B cell (primary cell): ENCODE data around the gene ITPR2. TPM values are rescaled to one million over a fixed set of nuclear protein-coding genes. Genes with fewer than 3 reads are reported as not detected.

Experiments
- ATAC-seq: fragments of 200-7000 bp; cut with Tn5 transposase; one replicate; pipeline ENCODE4 v1.10.0; 2021; ENCODE audit warnings: low read depth, mild to moderate bottlenecking, moderate number of reproducible peaks, moderate library complexity
- CTCF ChIA-PET: fragments of 350-600 bp; sonication (Branson Sonifier 250); formaldehyde crosslinking; loops from one replicate; lab custom pipeline; 2021; ENCODE audit warnings: antibody characterized with exemption, inconsistent platforms; lab: Charles Lee
- POLR2A ChIA-PET: fragments of 350-600 bp; sonication (Branson Sonifier 250); formaldehyde crosslinking; loops from one replicate; lab custom pipeline; 2021; ENCODE audit warnings: antibody characterized with exemption; lab: Charles Lee
- DNase-seq: peaks from one replicate; pipeline ENCODE4 v3.0.0; 2013
- H2AFZ ChIP-seq: 2 replicates; pipeline ENCODE4 v1.6.1; 2012; ENCODE audit warnings: mild to moderate bottlenecking, low read depth, low read length; ENCODE audit not compliant: insufficient read depth, poor library complexity, severe bottlenecking
- H3K27ac ChIP-seq, 2 donors: 1 replicate in 1 of 2; 2 replicates in 1 of 2; pipeline ENCODE4 v1.5.1; 2012 to 2013; ENCODE audit warnings: low read length in 2 of 2, mild to moderate bottlenecking in 2 of 2, moderate library complexity in 1 of 2
- H3K27me3 ChIP-seq, 4 experiments: fragments of 200-600 bp in 1 of 4; sonication (generic) in 1 of 4; replicated peaks in 1 of 4; 1 replicate in 2 of 4; 2 replicates in 2 of 4; pipeline versions ENCODE4 v1.6.1 to v1.7.0; 2013 to 2016; ENCODE audit warnings: low read length in 3 of 4, mild to moderate bottlenecking in 2 of 4, mixed read lengths in 1 of 4, moderate library complexity in 1 of 4; ENCODE audit not compliant: insufficient read depth in 4 of 4, control insufficient read depth in 3 of 4; ENCODE audit errors: control extremely low read depth in 1 of 4
- H3K36me3 ChIP-seq, 2 experiments: replicated peaks in 1 of 2; 1 replicate in 1 of 2; 2 replicates in 1 of 2; pipeline versions ENCODE4 v1.6.1 to v1.7.1; 2013; ENCODE audit warnings: low read length in 1 of 2; ENCODE audit not compliant: insufficient read depth in 2 of 2, control insufficient read depth in 1 of 2; ENCODE audit errors: control extremely low read depth in 1 of 2, extremely low read depth in 1 of 2
- H3K4me1 ChIP-seq, 2 donors: fragments of 200-600 bp in 1 of 2; sonication (generic) in 1 of 2; 1 replicate in 1 of 2; 2 replicates in 1 of 2; pipeline versions ENCODE4 v1.5.1 to v1.6.1; 2013 to 2017; ENCODE audit warnings: low read length in 2 of 2; ENCODE audit not compliant: control insufficient read depth in 2 of 2, insufficient read depth in 2 of 2
- H3K4me2 ChIP-seq: replicated peaks from 2 replicates; pipeline ENCODE3; 2012; ENCODE audit warnings: mild to moderate bottlenecking, low read depth, low read length; ENCODE audit not compliant: poor library complexity, severe bottlenecking
- H3K4me3 ChIP-seq, 5 experiments: fragments of 200-600 bp in 1 of 5; sonication (generic) in 1 of 5; 1 replicate in 3 of 5; 2 replicates in 2 of 5; pipeline versions ENCODE4 v1.5.1 to v1.7.0; 2011 to 2016; ENCODE audit warnings: low read length in 4 of 5, mild to moderate bottlenecking in 4 of 5, low read depth in 2 of 5, control low read depth in 1 of 5, moderate library complexity in 1 of 5; ENCODE audit not compliant: insufficient read depth in 1 of 5; ENCODE audit errors: control extremely low read depth in 1 of 5, extremely low read depth in 1 of 5
- H3K79me2 ChIP-seq: fragments of 200-600 bp; sonication (generic); one replicate; pipeline ENCODE4 v1.6.0; 2016; ENCODE audit warnings: low read length; ENCODE audit not compliant: control insufficient read depth, insufficient read depth
- H3K9ac ChIP-seq: fragments of 200-600 bp; sonication (generic); 2 replicates; pipeline ENCODE4 v1.6.1; 2017; ENCODE audit warnings: mild to moderate bottlenecking, low read length, moderate library complexity
- H3K9me3 ChIP-seq, 3 donors: one replicate each; pipeline versions ENCODE4 v1.6.1 to v1.7.1; 2013; ENCODE audit warnings: low read length in 2 of 3; ENCODE audit not compliant: control insufficient read depth in 2 of 3, insufficient read depth in 1 of 3; ENCODE audit errors: control extremely low read depth in 1 of 3
- H4K20me1 ChIP-seq: 2 replicates; pipeline ENCODE4 v1.6.0; 2012; ENCODE audit warnings: mild to moderate bottlenecking, low read length; ENCODE audit not compliant: insufficient read depth, control insufficient read depth, poor library complexity, severe bottlenecking
- H3K27ac Mint-ChIP-seq: one replicate; pipeline ENCODE4 v1.8.0; 2021; ENCODE audit warnings: mixed read lengths
- H3K27me3 Mint-ChIP-seq: one replicate; pipeline ENCODE4 v1.8.0; 2021; ENCODE audit warnings: mixed read lengths
- H3K4me1 Mint-ChIP-seq: one replicate; pipeline ENCODE4 v1.8.0; 2021; ENCODE audit warnings: mixed read lengths
- H3K4me3 Mint-ChIP-seq: one replicate; pipeline ENCODE4 v1.8.0; 2021; ENCODE audit warnings: mixed read lengths
- H3K9me3 Mint-ChIP-seq: one replicate; pipeline ENCODE4 v1.8.0; 2022; ENCODE audit warnings: mixed read lengths; ENCODE audit not compliant: insufficient read depth
- EZH2 ChIP-seq: IDR thresholded peaks from 2 replicates; pipeline ENCODE4 v1.6.1; 2012; ENCODE audit warnings: borderline replicate concordance, low read depth, mild to moderate bottlenecking, moderate library complexity, low read length; ENCODE audit not compliant: insufficient read depth, poor library complexity, severe bottlenecking
- WGBS: methylation state at CpG from one replicate; pipeline ENCODE4 v1.1.5; 2013; ENCODE audit warnings: missing lambda C conversion rate; ENCODE audit not compliant: insufficient coverage; 5-methylcytosine and 5-hydroxymethylcytosine counted together
- intact Hi-C: fragments of 100-400 bp; cut with micrococcal nuclease; formaldehyde crosslinking; loops from one replicate; pipeline ENCODE4 v1.10.0; 2022
- polyA plus RNA-seq: library from polyadenylated mRNA; depleted of rRNA; stranded (reverse); fragments of >200 nt; gene quantifications from 2 replicates; pipeline ENCODE4 v1.2.3, GENCODE V29; 2012
- total RNA-seq, 2 donors: library from RNA; stranded (reverse); fragments of 120-200 nt in 1 of 2; gene quantifications; 1 replicate in 1 of 2; 2 replicates in 1 of 2; pipeline versions ENCODE4 v1.2.3 to v1.2.4, GENCODE V29; 2013 to 2022
- TF ChIP-seq, protein P1 (sequence below): fragments of 200-600 bp; IDR thresholded peaks from one replicate; pipeline ENCODE4 v1.8.0; 2022; ENCODE audit warnings: antibody characterized with exemption, mild to moderate bottlenecking

ITPR2 gene
- total and polyA plus RNA-seq, 2 donors (not counting 1 experiment from before 2014, with no cell fraction given), result 4.3 to 113 TPM

DNA sequence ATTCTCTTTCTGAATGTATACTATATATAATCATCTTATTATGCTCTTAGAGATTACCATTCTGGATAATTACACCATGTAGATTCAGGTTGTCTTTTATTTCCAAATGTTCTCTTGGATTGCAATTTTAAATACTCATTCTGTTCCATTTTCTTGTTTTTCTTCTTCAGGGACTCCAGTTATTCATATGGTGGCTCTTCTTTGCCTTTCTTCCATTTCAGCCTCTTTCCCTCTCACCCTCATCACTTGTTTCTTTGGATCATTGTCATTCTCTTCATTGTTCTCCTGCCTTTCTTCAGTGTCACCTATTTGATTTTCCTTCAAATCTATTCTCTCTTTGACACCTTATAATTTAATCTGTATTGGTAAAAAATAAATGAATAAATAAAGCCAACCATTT lies 182.0 kb downstream of the ITPR2 start:
- Mint-ChIP-seq H3K27me3 (no peaks in the 10 kb centered on the region), H3K27ac (no peak overlapping the region), H3K4me3 (no peak overlapping the region), H3K4me1 (no peaks in the 10 kb centered on the region), H3K9me3 (no peaks in the 10 kb centered on the region)
- Histone ChIP-seq H2AFZ (no peak overlapping the region), H3K4me2 (no peak overlapping the region), H4K20me1 (no peaks in the 10 kb centered on the region), H3K4me3 (no peak overlapping the region), H3K4me1 (no peaks in the 10 kb centered on the region), H3K9me3 (no peaks in the 10 kb centered on the region), H3K36me3 (peaks cover 9 to 29% of the 10 kb centered on the region in 2 experiments), H3K27ac (no peak overlapping the region), H3K27me3 (no peaks in the 10 kb centered on the region), H3K9ac (no peak overlapping the region), H3K79me2 (no peaks in the 10 kb centered on the region)
- TF ChIP-seq, protein P1, sequence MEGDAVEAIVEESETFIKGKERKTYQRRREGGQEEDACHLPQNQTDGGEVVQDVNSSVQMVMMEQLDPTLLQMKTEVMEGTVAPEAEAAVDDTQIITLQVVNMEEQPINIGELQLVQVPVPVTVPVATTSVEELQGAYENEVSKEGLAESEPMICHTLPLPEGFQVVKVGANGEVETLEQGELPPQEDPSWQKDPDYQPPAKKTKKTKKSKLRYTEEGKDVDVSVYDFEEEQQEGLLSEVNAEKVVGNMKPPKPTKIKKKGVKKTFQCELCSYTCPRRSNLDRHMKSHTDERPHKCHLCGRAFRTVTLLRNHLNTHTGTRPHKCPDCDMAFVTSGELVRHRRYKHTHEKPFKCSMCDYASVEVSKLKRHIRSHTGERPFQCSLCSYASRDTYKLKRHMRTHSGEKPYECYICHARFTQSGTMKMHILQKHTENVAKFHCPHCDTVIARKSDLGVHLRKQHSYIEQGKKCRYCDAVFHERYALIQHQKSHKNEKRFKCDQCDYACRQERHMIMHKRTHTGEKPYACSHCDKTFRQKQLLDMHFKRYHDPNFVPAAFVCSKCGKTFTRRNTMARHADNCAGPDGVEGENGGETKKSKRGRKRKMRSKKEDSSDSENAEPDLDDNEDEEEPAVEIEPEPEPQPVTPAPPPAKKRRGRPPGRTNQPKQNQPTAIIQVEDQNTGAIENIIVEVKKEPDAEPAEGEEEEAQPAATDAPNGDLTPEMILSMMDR, result no peak
- TF ChIP-seq EZH2, result no peak
- DNase-seq, result no peak
- no peak for ATAC-seq
- ChIA-PET POLR2A (no interaction called here), CTCF (interaction anchor here (0.6 to 2.5 kb wide), 9 partner anchors 10 to 1212 kb away, joined by 3 to 22 read pairs (median 4); no protein-coding TSS in a partner anchor)
- intact Hi-C loops, result loop anchor here (1.0 kb wide), 4 partner anchors 217 to 1215 kb away; no protein-coding TSS in a partner anchor

DNA sequence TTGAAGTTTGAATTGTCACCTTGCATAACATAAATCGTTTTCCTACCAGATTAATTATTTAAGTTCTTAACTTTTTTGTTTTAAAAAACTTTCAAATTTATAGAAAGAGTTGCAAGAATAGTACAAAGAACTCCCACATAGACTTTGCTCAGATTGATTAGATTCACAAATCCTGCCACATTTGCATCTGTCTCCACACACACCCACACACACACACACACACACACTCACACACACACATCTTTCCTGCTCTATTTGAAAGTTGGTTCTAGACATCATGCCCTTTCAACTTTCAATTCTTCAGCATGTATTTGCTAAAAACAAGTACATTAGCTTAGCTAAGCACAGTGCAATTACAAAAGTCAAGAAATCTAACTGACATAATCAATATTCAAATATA lies 184.0 kb downstream of the ITPR2 start:
- H3K4me2 ChIP-seq, result no peak overlapping the region
- no CpG with 5 or more reads among the region's 1 CpG for WGBS

More for the DNA sequence above, 184.0 kb downstream of the ITPR2 start:
- Mint-ChIP-seq H3K4me3 (no peak overlapping the region), H3K4me1 (no peaks in the 10 kb centered on the region), H3K27ac (no peak overlapping the region), H3K9me3 (no peaks in the 10 kb centered on the region), H3K27me3 (no peaks in the 10 kb centered on the region)
- Histone ChIP-seq H3K4me1 (no peaks in the 10 kb centered on the region), H3K27me3 (no peaks in the 10 kb centered on the region), H3K4me3 (no peak overlapping the region), H4K20me1 (no peaks in the 10 kb centered on the region), H3K27ac (no peak overlapping the region), H2AFZ (no peak overlapping the region), H3K79me2 (no peaks in the 10 kb centered on the region), H3K36me3 (peaks cover 9 to 14% of the 10 kb centered on the region in 2 experiments), H3K9ac (no peak overlapping the region), H3K9me3 (no peaks in the 10 kb centered on the region)
- ATAC-seq (no peak), DNase-seq (no peak)
- intact Hi-C loops, result no loop called here
- no peak for TF ChIP-seq EZH2
- TF ChIP-seq, protein P1, result no peak
- ChIA-PET CTCF (interaction anchor here (1.4 kb wide), 1 partner anchor 206 kb away, joined by 4 read pairs; no protein-coding TSS in a partner anchor), POLR2A (no interaction called here)
